ENCODE results near the gene NFASC.

Gene NFASC

DNA sequence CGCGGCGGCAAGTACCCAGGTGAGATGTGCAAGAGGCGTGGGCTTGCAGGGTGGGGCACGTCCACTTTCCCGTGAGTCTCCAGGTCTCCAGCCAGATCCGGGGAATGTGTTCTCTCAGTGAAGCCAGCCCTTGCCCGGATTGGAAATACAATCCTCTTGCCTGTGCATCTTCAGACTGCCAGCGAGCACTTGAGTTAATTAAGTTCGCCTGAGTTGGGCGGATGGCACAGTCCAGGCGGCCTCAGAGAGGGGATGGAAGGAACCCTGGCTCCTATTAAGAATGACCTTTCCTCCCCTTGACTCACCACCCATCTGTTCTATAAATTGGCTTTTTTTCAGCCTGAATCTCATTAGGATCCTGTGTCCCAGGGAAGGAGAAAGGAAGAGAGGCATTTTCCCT is 139.0 kb downstream of the NFASC start:
- no peak overlapping the region for H3K9ac ChIP-seq (ENCODE audit: low read depth, low read length)
- no peak overlapping the region for H3K4me3 ChIP-seq (ENCODE audit: low read depth, low read length)
- H3K27me3 ChIP-seq (ENCODE audit: control insufficient read depth, insufficient read depth, low read length): no peaks in the 10 kb centered on the region
- peaks cover 11% of the 10 kb centered on the region for H3K4me1 ChIP-seq (ENCODE audit: control insufficient read depth, insufficient read depth, low read length)
- H3K9me3 ChIP-seq (ENCODE audit: control insufficient read depth, insufficient read depth, low read length): no peaks in the 10 kb centered on the region
- H3K36me3 ChIP-seq (ENCODE audit: control insufficient read depth, insufficient read depth, low read length): no peaks in the 10 kb centered on the region

DNA sequence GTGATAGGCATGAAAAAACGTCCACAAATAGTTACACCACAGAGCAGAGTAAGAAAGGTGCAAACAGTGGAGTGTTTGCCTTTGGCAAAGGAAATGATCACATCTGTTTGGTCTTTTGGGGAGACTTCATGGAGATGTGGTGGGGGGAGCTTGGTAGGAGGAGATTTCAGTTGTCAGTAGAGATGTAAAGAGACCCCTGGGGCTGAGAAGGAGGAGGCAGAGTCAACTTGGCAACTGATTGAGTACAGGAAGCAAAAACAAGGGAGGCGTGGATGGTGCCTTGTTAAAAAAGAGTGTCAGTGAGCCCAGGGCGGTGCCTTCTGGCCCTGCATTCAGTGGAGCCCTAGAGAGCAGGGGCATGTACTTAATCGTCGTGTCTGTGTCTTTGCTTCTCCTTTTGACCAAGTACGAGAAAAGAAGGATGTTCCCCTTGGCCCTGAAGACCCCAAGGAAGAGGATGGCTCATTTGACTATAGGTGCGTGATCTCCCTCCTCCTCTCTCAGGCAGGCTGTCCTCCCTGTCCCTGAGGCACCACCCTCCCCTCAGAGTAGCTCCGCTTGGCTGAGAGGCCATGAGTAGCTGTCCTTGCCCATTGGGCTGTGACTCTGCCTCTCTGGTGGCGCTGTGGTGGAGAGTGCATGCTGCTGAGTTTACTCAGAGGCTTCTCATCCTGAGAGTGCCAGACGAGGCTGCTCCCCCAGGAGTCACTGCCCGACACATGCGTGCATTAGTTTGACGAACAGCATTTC is 141.9 kb downstream of the NFASC start:
- no peak overlapping the region for H3K4me3 ChIP-seq (ENCODE audit: low read depth, low read length)
- H3K27me3 ChIP-seq (ENCODE audit: control insufficient read depth, insufficient read depth, low read length): no peaks in the 10 kb centered on the region
- H3K4me1 ChIP-seq (ENCODE audit: control insufficient read depth, insufficient read depth, low read length): peaks cover 11% of the 10 kb centered on the region
- no peak overlapping the region for H3K9ac ChIP-seq (ENCODE audit: low read depth, low read length)
- H3K36me3 ChIP-seq (ENCODE audit: control insufficient read depth, insufficient read depth, low read length): no peaks in the 10 kb centered on the region
- no peaks in the 10 kb centered on the region for H3K9me3 ChIP-seq (ENCODE audit: control insufficient read depth, insufficient read depth, low read length)

DNA sequence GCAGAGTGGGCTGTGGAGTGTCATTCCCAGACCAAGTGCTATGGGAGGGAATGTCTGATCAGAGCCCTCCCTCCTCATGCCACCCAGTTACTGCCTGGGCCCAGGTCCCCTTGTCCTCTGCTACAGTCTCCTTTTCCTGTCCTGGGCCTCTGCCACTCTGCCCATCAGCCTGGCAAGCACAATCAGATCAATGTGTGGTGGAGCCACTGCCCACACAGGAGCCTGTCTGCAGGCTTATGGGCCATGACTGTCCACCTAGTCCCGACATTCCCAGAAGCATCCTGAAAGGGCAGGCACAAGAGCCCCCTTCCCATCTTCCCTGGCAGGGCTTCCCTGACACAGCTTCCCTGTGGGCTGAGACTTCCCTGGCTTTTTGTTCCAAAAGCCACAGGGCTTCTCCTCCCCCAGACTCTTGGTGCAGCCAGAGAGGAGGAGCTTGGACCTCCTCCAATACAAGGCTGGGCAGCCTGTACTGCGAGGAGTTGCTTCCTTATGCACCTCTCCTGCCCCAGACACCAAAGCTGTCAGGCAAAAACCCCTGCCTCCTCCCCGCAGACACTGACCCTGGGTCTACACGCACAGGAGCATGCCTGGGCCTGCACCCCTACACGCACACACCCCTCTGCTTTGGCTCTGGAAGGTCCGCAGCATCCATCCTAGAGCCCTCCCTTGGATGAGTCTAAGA is 143.2 kb downstream of the NFASC start:
- no peaks in the 10 kb centered on the region for H3K36me3 ChIP-seq (ENCODE audit: control insufficient read depth, insufficient read depth, low read length)
- no peaks in the 10 kb centered on the region for H3K9me3 ChIP-seq (ENCODE audit: control insufficient read depth, insufficient read depth, low read length)
- peaks cover 11% of the 10 kb centered on the region for H3K4me1 ChIP-seq (ENCODE audit: control insufficient read depth, insufficient read depth, low read length)
- no peak overlapping the region for H3K4me3 ChIP-seq (ENCODE audit: low read depth, low read length)
- H3K27me3 ChIP-seq (ENCODE audit: control insufficient read depth, insufficient read depth, low read length): no peaks in the 10 kb centered on the region
- H3K9ac ChIP-seq (ENCODE audit: low read depth, low read length): no peak overlapping the region

DNA sequence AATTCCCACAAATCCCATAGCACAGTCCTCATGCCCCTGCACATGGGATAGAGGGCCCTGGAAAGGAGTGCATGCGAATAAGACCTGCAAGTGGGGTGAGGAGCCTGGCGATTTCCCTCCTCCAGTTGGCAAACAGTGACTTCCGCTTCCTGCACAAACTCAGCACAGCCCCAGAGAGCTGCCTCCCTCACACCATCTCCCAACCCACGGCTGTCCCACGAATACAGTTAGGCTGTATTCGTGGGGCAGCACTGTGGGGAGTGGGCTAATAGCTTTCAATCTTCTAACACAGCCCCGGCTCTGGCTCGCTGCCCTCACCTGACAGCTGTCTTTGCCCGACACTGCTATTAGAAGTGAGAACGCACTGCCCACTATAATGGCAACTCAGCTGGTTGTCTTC is 144.1 kb downstream of the NFASC start:
- no peaks in the 10 kb centered on the region for H3K9me3 ChIP-seq (ENCODE audit: control insufficient read depth, insufficient read depth, low read length)
- no peak overlapping the region for H3K4me3 ChIP-seq (ENCODE audit: low read depth, low read length)
- no peak overlapping the region for H3K9ac ChIP-seq (ENCODE audit: low read depth, low read length)
- no peaks in the 10 kb centered on the region for H3K36me3 ChIP-seq (ENCODE audit: control insufficient read depth, insufficient read depth, low read length)
- no peaks in the 10 kb centered on the region for H3K27me3 ChIP-seq (ENCODE audit: control insufficient read depth, insufficient read depth, low read length)
- peaks cover 11% of the 10 kb centered on the region for H3K4me1 ChIP-seq (ENCODE audit: control insufficient read depth, insufficient read depth, low read length)

DNA sequence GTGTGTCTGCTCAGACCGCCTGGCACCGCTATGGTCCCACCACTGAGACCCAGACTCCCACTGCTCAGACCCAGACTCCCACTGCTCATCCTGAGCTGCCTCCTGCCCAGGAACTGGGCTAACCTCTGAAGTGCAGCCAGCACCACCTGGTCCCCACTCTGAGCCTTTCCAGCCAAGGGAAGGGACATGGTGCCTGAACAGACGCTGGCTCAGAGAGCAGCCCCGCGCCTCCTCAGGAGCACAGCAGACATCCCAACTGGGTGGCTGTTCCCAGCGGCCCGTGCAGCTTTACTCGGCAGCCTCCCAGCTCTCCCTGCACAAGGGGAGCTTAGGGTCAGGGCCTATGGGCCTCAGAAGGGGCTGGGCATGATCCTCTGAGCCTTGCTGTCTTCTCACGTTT is 144.6 kb downstream of the NFASC start:
- H3K4me1 ChIP-seq (ENCODE audit: control insufficient read depth, insufficient read depth, low read length): peaks cover 11% of the 10 kb centered on the region
- H3K4me3 ChIP-seq (ENCODE audit: low read depth, low read length): no peak overlapping the region
- no peaks in the 10 kb centered on the region for H3K27me3 ChIP-seq (ENCODE audit: control insufficient read depth, insufficient read depth, low read length)
- H3K36me3 ChIP-seq (ENCODE audit: control insufficient read depth, insufficient read depth, low read length): no peaks in the 10 kb centered on the region
- no peak overlapping the region for H3K9ac ChIP-seq (ENCODE audit: low read depth, low read length)
- no peaks in the 10 kb centered on the region for H3K9me3 ChIP-seq (ENCODE audit: control insufficient read depth, insufficient read depth, low read length)

DNA sequence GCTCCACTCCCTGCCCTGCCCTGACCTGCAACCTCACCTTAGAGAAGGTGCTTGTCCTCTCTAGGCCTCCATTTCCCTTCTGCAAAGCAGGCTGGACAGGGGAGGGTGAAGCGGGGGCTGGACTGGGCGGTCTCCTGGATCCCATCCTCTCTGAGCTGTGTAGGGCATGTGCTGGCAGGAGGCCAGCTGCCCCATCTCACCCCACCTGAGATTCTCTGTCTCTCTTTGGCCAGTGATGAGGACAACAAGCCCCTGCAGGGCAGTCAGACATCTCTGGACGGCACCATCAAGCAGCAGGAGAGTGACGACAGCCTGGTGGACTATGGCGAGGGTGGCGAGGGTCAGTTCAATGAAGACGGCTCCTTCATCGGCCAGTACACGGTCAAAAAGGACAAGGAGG is 145.4 kb downstream of the NFASC start:
- Histone ChIP-seq H3K27me3 (ENCODE audit: control insufficient read depth, insufficient read depth, low read length) (no peaks in the 10 kb centered on the region), H3K4me3 (ENCODE audit: low read depth, low read length) (no peak overlapping the region), H3K9ac (ENCODE audit: low read depth, low read length) (no peak overlapping the region), H3K36me3 (ENCODE audit: control insufficient read depth, insufficient read depth, low read length) (no peaks in the 10 kb centered on the region), H3K4me1 (ENCODE audit: control insufficient read depth, insufficient read depth, low read length) (peaks cover 11% of the 10 kb centered on the region), H3K9me3 (ENCODE audit: control insufficient read depth, insufficient read depth, low read length) (no peaks in the 10 kb centered on the region)

DNA sequence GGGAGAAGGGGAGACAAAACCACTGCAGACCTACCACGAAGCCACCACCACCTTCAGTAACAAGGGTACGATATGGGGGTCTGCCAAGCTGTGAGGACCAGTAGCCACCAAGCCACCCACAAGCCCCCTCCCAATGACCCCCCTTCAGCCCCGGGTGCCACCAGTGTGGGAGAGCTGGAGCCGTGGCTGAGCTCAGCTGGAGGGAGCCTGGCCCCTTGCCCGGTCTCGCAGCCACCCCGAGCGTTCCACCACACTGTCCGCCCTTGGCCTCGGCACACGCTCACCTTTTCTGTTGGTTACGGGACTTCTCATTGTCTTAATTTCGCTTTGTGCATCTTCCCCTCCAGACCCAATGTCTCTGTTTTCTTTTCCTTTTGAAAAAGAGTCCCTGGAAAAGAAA is 145.9 kb downstream of the NFASC start:
- Histone ChIP-seq H3K36me3 (ENCODE audit: control insufficient read depth, insufficient read depth, low read length) (no peaks in the 10 kb centered on the region), H3K4me1 (ENCODE audit: control insufficient read depth, insufficient read depth, low read length) (peaks cover 11% of the 10 kb centered on the region), H3K9me3 (ENCODE audit: control insufficient read depth, insufficient read depth, low read length) (no peaks in the 10 kb centered on the region), H3K9ac (ENCODE audit: low read depth, low read length) (no peak overlapping the region), H3K4me3 (ENCODE audit: low read depth, low read length) (no peak overlapping the region), H3K27me3 (ENCODE audit: control insufficient read depth, insufficient read depth, low read length) (no peaks in the 10 kb centered on the region)

DNA sequence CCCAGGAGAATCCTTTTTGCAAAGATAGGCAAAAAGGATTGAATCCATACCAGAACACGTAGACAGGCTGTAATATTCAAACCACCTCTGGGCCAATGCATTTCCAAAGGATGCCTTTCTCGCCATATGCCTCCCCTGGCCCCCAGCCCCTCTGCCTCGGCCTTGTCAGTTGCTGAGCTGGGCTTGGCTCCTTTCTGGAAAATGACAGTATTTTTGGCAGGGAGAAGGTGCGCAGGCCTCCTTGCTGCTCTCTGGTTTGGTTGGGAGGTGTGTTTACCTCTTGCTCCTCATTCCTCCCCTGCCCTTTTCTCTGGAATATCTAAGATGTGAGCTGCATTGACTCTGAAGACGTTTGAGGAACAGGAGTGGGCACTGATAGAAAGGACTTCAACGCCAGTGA is 146.3 kb downstream of the NFASC start:
- Histone ChIP-seq H3K4me1 (ENCODE audit: control insufficient read depth, insufficient read depth, low read length) (peaks cover 11% of the 10 kb centered on the region), H3K27me3 (ENCODE audit: control insufficient read depth, insufficient read depth, low read length) (no peaks in the 10 kb centered on the region), H3K36me3 (ENCODE audit: control insufficient read depth, insufficient read depth, low read length) (no peaks in the 10 kb centered on the region), H3K4me3 (ENCODE audit: low read depth, low read length) (no peak overlapping the region), H3K9me3 (ENCODE audit: control insufficient read depth, insufficient read depth, low read length) (no peaks in the 10 kb centered on the region), H3K9ac (ENCODE audit: low read depth, low read length) (no peak overlapping the region)

DNA sequence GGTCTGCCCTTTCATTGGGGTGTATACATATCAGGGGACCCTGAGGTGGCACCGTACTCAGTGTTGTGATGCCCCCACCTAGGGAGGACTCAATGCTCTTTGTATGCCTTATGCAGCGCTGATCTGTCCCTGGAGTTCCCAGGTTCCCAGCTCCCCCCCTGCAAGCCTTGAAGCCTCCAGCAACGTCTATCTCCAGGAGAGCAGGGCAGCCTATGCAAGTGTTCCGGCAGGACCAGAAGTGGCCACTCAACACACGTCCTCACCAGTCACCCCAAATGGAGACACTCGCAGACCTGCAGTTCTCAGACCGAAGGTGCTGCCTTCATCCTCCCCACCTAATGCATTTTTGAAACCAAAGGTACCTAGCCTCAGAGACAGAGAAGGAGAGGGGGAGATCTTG is 147.1 kb downstream of the NFASC start:
- no peak overlapping the region for H3K9ac ChIP-seq (ENCODE audit: low read depth, low read length)
- H3K36me3 ChIP-seq (ENCODE audit: control insufficient read depth, insufficient read depth, low read length): no peaks in the 10 kb centered on the region
- H3K9me3 ChIP-seq (ENCODE audit: control insufficient read depth, insufficient read depth, low read length): no peaks in the 10 kb centered on the region
- H3K4me1 ChIP-seq (ENCODE audit: control insufficient read depth, insufficient read depth, low read length): peaks cover 4% of the 10 kb centered on the region
- no peak overlapping the region for H3K4me3 ChIP-seq (ENCODE audit: low read depth, low read length)
- no peaks in the 10 kb centered on the region for H3K27me3 ChIP-seq (ENCODE audit: control insufficient read depth, insufficient read depth, low read length)

DNA sequence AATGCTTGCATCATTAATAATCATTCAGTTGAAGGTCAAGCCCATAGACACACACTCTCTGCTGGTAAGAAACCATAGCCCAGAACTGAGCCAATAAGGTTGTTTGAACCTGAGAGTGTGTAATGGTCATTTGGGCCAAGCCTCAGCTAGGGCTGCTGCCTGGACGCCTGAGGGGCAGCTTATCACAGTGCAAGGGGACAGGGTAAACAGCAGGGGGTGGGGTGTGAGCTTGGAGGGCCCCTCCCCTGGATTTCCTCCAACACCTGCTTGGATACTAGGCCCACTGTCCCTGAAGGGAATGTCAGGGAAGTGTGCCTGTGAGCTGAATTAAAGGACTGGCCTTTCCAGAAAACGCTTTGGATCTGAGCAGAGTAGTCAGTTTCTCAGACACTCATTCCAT is 147.7 kb downstream of the NFASC start:
- H3K27me3 ChIP-seq (ENCODE audit: control insufficient read depth, insufficient read depth, low read length): no peaks in the 10 kb centered on the region
- no peaks in the 10 kb centered on the region for H3K36me3 ChIP-seq (ENCODE audit: control insufficient read depth, insufficient read depth, low read length)
- no peaks in the 10 kb centered on the region for H3K4me1 ChIP-seq (ENCODE audit: control insufficient read depth, insufficient read depth, low read length)
- H3K9ac ChIP-seq (ENCODE audit: low read depth, low read length): peak overlapping the region; percentile 1
- no peaks in the 10 kb centered on the region for H3K9me3 ChIP-seq (ENCODE audit: control insufficient read depth, insufficient read depth, low read length)
- no peak overlapping the region for H3K4me3 ChIP-seq (ENCODE audit: low read depth, low read length)

DNA sequence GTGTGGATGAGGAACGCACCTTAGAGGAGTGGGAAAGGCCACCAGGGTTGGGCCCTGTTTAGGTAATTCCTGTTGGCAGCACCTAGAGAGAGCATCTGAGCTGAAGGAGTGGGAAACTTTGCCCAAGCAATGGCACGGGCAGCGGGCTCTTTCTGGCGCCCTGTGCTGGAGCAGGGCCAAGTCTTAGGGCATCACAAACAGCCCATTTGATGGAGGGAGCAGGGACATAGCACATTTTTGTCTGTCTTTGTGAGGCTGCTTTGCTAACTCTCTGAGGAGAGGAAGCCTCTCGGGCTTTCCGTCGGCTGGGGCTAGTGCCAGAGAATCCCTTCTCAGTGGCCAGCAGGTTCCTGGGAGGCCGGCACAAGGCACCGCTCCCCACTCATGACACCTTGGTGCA is 149.8 kb downstream of the NFASC start:
- Histone ChIP-seq H3K4me3 (ENCODE audit: low read depth, low read length) (no peak overlapping the region), H3K4me1 (ENCODE audit: control insufficient read depth, insufficient read depth, low read length) (no peaks in the 10 kb centered on the region), H3K36me3 (ENCODE audit: control insufficient read depth, insufficient read depth, low read length) (no peaks in the 10 kb centered on the region), H3K27me3 (ENCODE audit: control insufficient read depth, insufficient read depth, low read length) (no peaks in the 10 kb centered on the region), H3K9me3 (ENCODE audit: control insufficient read depth, insufficient read depth, low read length) (no peaks in the 10 kb centered on the region), H3K9ac (ENCODE audit: low read depth, low read length) (no peak overlapping the region)

DNA sequence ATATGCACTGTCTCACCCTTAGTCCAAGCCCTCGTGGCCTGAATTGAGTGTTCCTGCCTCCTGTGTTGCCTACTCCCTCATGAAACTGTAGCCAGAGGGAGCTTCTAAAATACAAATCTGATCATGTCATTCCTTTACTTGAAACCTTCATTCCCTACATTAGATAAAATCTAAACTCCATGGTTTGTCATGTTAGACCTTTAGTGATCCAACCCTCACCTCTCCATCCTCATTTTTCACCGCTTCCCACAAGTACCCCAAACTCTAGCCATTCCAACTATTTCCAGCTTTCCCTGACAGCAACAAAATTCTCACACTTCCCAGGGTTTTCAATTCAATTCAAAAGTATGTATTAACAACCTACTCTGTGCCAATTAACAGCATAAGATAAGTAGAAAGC is 154.0 kb downstream of the NFASC start:
- H3K36me3 ChIP-seq (ENCODE audit: control insufficient read depth, insufficient read depth, low read length): no peaks in the 10 kb centered on the region
- H3K4me1 ChIP-seq (ENCODE audit: control insufficient read depth, insufficient read depth, low read length): peaks cover 2% of the 10 kb centered on the region
- H3K27me3 ChIP-seq (ENCODE audit: control insufficient read depth, insufficient read depth, low read length): no peaks in the 10 kb centered on the region
- no peaks in the 10 kb centered on the region for H3K9me3 ChIP-seq (ENCODE audit: control insufficient read depth, insufficient read depth, low read length)
- H3K4me3 ChIP-seq (ENCODE audit: low read depth, low read length): no peak overlapping the region
- H3K9ac ChIP-seq (ENCODE audit: low read depth, low read length): no peak overlapping the region

Data from iPS-15b (cell line).